H1 (cell line): Measurements from ENCODE around the gene CNDP2. TPM values are rescaled to one million over a fixed set of nuclear protein-coding genes. Genes with fewer than 3 reads are reported as not detected.

Experiments
- CTCF ChIA-PET: fragments of 300-600 bp; sonication (Branson Sonifier 250); formaldehyde crosslinking; loops from one replicate; lab custom pipeline; 2021; ENCODE audit not compliant: partially characterized antibody; lab: Charles Lee
- POLR2A ChIA-PET: fragments of 300-600 bp; sonication (Branson Sonifier 250); formaldehyde crosslinking; loops from one replicate; lab custom pipeline; 2021; ENCODE audit warnings: inconsistent platforms; ENCODE audit not compliant: partially characterized antibody; lab: Charles Lee
- DNase-seq, 2 experiments: peaks; one replicate each; pipeline versions ENCODE4 v3.0.0 to v3.0.0-alpha.2; 2010 to 2022; ENCODE audit warnings: low spot score in 2 of 2, low read depth in 1 of 2, mixed read lengths in 1 of 2
- FAIRE-seq: peaks from 2 replicates; lab custom pipeline; 2011; peaks lifted over from hg19 to GRCh38; lab: Jason Lieb, UNC
- H2AFZ ChIP-seq: 2 replicates; pipeline ENCODE4 v1.8.1; 2012; ENCODE audit warnings: low read length, inconsistent platforms
- H2AK5ac ChIP-seq: 2 replicates; pipeline ENCODE4 v1.6.1; 2013; ENCODE audit warnings: low read depth, low read length
- H2BK120ac ChIP-seq: replicated peaks from 2 replicates; pipeline ENCODE3; 2013; ENCODE audit warnings: low read depth, low read length, inconsistent platforms
- H2BK12ac ChIP-seq: 2 replicates; pipeline ENCODE4 v1.6.1; 2013; ENCODE audit warnings: low read depth, low read length
- H2BK15ac ChIP-seq: 2 replicates; pipeline ENCODE4 v1.6.1; 2013; ENCODE audit warnings: low read length
- H2BK20ac ChIP-seq: 2 replicates; pipeline ENCODE4 v1.6.1; 2013; ENCODE audit warnings: low read length
- H2BK5ac ChIP-seq: 2 replicates; pipeline ENCODE4 v1.6.1; 2013; ENCODE audit warnings: low read depth, low read length
- H3K14ac ChIP-seq: 2 replicates; pipeline ENCODE4 v1.6.1; 2013; ENCODE audit warnings: inconsistent platforms; ENCODE audit not compliant: insufficient read length
- H3K18ac ChIP-seq: 2 replicates; pipeline ENCODE4 v1.6.1; 2013; ENCODE audit warnings: low read length; ENCODE audit errors: extremely low read depth
- H3K23ac ChIP-seq: 2 replicates; pipeline ENCODE4 v1.6.1; 2013; ENCODE audit warnings: inconsistent platforms; ENCODE audit not compliant: insufficient read length
- H3K23me2 ChIP-seq: 2 replicates; pipeline ENCODE4 v1.6.1; 2013; ENCODE audit warnings: low read depth, low read length
- H3K27ac ChIP-seq: 2 replicates; pipeline ENCODE4 v1.6.1; 2011; ENCODE audit warnings: low read depth, low read length, inconsistent platforms
- H3K27me3 ChIP-seq, 4 experiments: replicated peaks in 1 of 4; 1 replicate in 1 of 4; 2 replicates in 3 of 4; pipeline versions ENCODE4 v1.6.1 to v1.8.1; 2011 to 2013; ENCODE audit warnings: low read length in 3 of 4, mild to moderate bottlenecking in 3 of 4, inconsistent platforms in 2 of 4, mixed read lengths in 2 of 4, moderate library complexity in 1 of 4; ENCODE audit not compliant: control insufficient read depth in 3 of 4, insufficient read depth in 3 of 4; ENCODE audit errors: extremely low read depth in 1 of 4
- H3K36me3 ChIP-seq, 4 experiments: 2 replicates each; pipeline versions ENCODE4 v1.6.1 to v1.8.1; 2011 to 2013; ENCODE audit warnings: mild to moderate bottlenecking in 4 of 4, low read length in 3 of 4, moderate library complexity in 2 of 4, control low read depth in 1 of 4, inconsistent platforms in 1 of 4; ENCODE audit not compliant: insufficient read depth in 4 of 4, control insufficient read depth in 2 of 4
- H3K4ac ChIP-seq: replicated peaks from 2 replicates; pipeline ENCODE3; 2013; ENCODE audit warnings: low read length, low read depth, mixed read lengths, inconsistent platforms; ENCODE audit not compliant: insufficient read length
- H3K4me1 ChIP-seq, 4 experiments: replicated peaks in 1 of 4; 1 replicate in 1 of 4; 2 replicates in 3 of 4; pipeline versions ENCODE4 v1.6.1 to v1.8.1; 2011 to 2013; ENCODE audit warnings: low read length in 3 of 4, inconsistent platforms in 2 of 4, mixed read lengths in 1 of 4; ENCODE audit not compliant: insufficient read depth in 4 of 4, control insufficient read depth in 3 of 4
- H3K4me2 ChIP-seq, 2 experiments: 2 replicates each; pipeline versions ENCODE4 v1.6.1 to v1.8.1; 2011 to 2013; ENCODE audit warnings: low read depth in 2 of 2, low read length in 2 of 2, control low read depth in 1 of 2, inconsistent platforms in 1 of 2, mild to moderate bottlenecking in 1 of 2; ENCODE audit not compliant: insufficient read depth in 1 of 2
- H3K4me3 ChIP-seq, 4 experiments: fragments of 200-600, 300-600 bp in 1 of 4; sonication (generic), shearing (Covaris generic), sonication (Bioruptor Twin) in 1 of 4; 2 replicates each; pipeline versions ENCODE4 v1.5.1 to v1.8.1; 2011 to 2016; ENCODE audit warnings: low read length in 4 of 4, low read depth in 3 of 4, control low read depth in 2 of 4, inconsistent platforms in 2 of 4, mild to moderate bottlenecking in 2 of 4, mixed read lengths in 1 of 4, moderate library complexity in 1 of 4; ENCODE audit not compliant: insufficient read depth in 2 of 4; ENCODE audit errors: extremely low read depth in 1 of 4
- H3K56ac ChIP-seq: replicated peaks from 2 replicates; pipeline ENCODE3; 2013; ENCODE audit warnings: low read depth, mild to moderate bottlenecking, mixed read lengths, low read length, inconsistent platforms; ENCODE audit not compliant: insufficient read length
- H3K79me1 ChIP-seq: 2 replicates; pipeline ENCODE4 v1.6.1; 2013; ENCODE audit warnings: low read depth, low read length, control low read depth
- H3K79me2 ChIP-seq, 2 experiments: 2 replicates each; pipeline versions ENCODE4 v1.6.1 to v1.8.1; 2012 to 2013; ENCODE audit warnings: low read length in 2 of 2, mild to moderate bottlenecking in 2 of 2, inconsistent platforms in 1 of 2; ENCODE audit not compliant: insufficient read depth in 2 of 2, control insufficient read depth in 1 of 2
- H3K9ac ChIP-seq, 4 experiments: replicated peaks in 1 of 4; 1 replicate in 1 of 4; 2 replicates in 3 of 4; pipeline versions ENCODE4 v1.6.1 to v1.8.1; 2011 to 2013; ENCODE audit warnings: low read depth in 3 of 4, low read length in 3 of 4, control low read depth in 2 of 4, mild to moderate bottlenecking in 2 of 4, moderate library complexity in 2 of 4, inconsistent platforms in 1 of 4; ENCODE audit errors: extremely low read depth in 1 of 4
- H3K9me3 ChIP-seq, 2 experiments: 2 replicates each; pipeline versions ENCODE4 v1.6.1 to v1.8.1; 2012 to 2013; ENCODE audit warnings: mild to moderate bottlenecking in 2 of 2, moderate library complexity in 2 of 2, control low read depth in 1 of 2, inconsistent platforms in 1 of 2, low read depth in 1 of 2, low read length in 1 of 2, mixed read lengths in 1 of 2; ENCODE audit not compliant: insufficient read depth in 2 of 2
- H4K20me1 ChIP-seq, 2 experiments: replicated peaks in 1 of 2; 2 replicates each; pipeline versions ENCODE3 to v1.8.1; 2011 to 2013; ENCODE audit warnings: inconsistent platforms in 2 of 2, low read length in 2 of 2, mild to moderate bottlenecking in 1 of 2; ENCODE audit not compliant: insufficient read depth in 2 of 2, control insufficient read depth in 1 of 2
- H4K5ac ChIP-seq: 2 replicates; pipeline ENCODE4 v1.6.1; 2013; ENCODE audit warnings: low read length, low read depth, mixed read lengths, inconsistent platforms; ENCODE audit not compliant: insufficient read length
- H4K8ac ChIP-seq: 2 replicates; pipeline ENCODE4 v1.8.0; 2013; ENCODE audit warnings: mild to moderate bottlenecking, moderate library complexity, low read length, inconsistent platforms; ENCODE audit not compliant: insufficient read depth; ENCODE audit errors: extremely low read depth
- H4K91ac ChIP-seq: replicated peaks from 2 replicates; pipeline ENCODE3; 2013; ENCODE audit warnings: low read length, mixed read lengths, inconsistent platforms; ENCODE audit not compliant: insufficient read length
- RBBP5 ChIP-seq: IDR thresholded peaks from 2 replicates; pipeline ENCODE4 v1.7.1; 2012; ENCODE audit warnings: low read depth, mild to moderate bottlenecking, inconsistent platforms, low read length, moderate library complexity, borderline replicate concordance
- TAF1 ChIP-seq: IDR thresholded peaks from 2 replicates; pipeline ENCODE4 v1.6.1; 2011; ENCODE audit warnings: mild to moderate bottlenecking, low read depth, low read length
- USF2 ChIP-seq: IDR thresholded peaks from 2 replicates; pipeline ENCODE4 v1.6.1; 2011; ENCODE audit warnings: low read length, improper control_type of control experiment
- WGBS, 2 experiments: shearing (Covaris generic) in 1 of 2; methylation state at CpG; one replicate each; pipeline versions ENCODE4 v1.1.6 to v1.1.7; 2013 to 2015; ENCODE audit warnings: low lambda C conversion rate in 2 of 2, mixed read lengths in 2 of 2, inconsistent platforms in 1 of 2, low coverage in 1 of 2, missing lambda C conversion rate in 1 of 2; ENCODE audit not compliant: insufficient replicate concordance in 2 of 2, insufficient coverage in 1 of 2, insufficient read length in 1 of 2; ENCODE audit errors: extremely low coverage in 1 of 2, missing lambda C conversion rate in 1 of 2; 5-methylcytosine and 5-hydroxymethylcytosine counted together
- polyA plus RNA-seq, 7 experiments: library from polyadenylated mRNA; depleted of rRNA in 3 of 7; stranded (reverse) in 5 of 7; unstranded in 2 of 7; fragments of >200 nt in 5 of 7; fragments of 200-250 nt in 2 of 7; gene quantifications; 1 replicate in 5 of 7; 2 replicates in 1 of 7; 4 replicates in 1 of 7; pipeline versions ENCODE4 v1.2.1 to v1.2.3, GENCODE V29; 2011 to 2013; ENCODE audit warnings: missing spikeins in 2 of 7, mixed read lengths in 2 of 7
- total RNA-seq: library from RNA; stranded (reverse); fragmentation: NEBNext Ultra II Directional; extraction: Animal tissue kit (Norgen Biotek cat#: 25700); gene quantifications from 2 replicates; pipeline ENCODE4 v1.2.1, GENCODE V29; 2021

Gene CNDP2
- total and polyA plus RNA-seq, 2 of the 8 experiments (the other 6 are each of a cell fraction or from before 2014, with no cell fraction given): 71.8 to 243 TPM

- WGBS, 2 experiments: 85% methylated on average over 7 of the region's 7 CpGs; no CpG with 5 or more reads in 1 of the 2 experiments
- H2AFZ ChIP-seq: peak overlapping the region; percentile 44; the same call in 1 of the 2 replicates
- no peak overlapping the region for H2BK20ac ChIP-seq
- no peak overlapping the region for H2BK5ac ChIP-seq
- no peak overlapping the region for H3K9ac ChIP-seq
- no peak overlapping the region for H3K56ac ChIP-seq
- no peaks in the 10 kb centered on the region for H4K20me1 ChIP-seq
- FAIRE-seq (no peak), DNase-seq (no peak)
- H3K4me1 ChIP-seq: no peaks in the 10 kb centered on the region; a peak in 1 of 7 replicates
- no peak overlapping the region for H2AK5ac ChIP-seq
- no peaks in the 10 kb centered on the region for H3K79me2 ChIP-seq
- peaks cover 0 to 1% (median 0%) of the 10 kb centered on the region in 4 experiments; a peak in 1 of 7 replicates for H3K27me3 ChIP-seq
- no peak overlapping the region for H2BK15ac ChIP-seq
- no peaks in the 10 kb centered on the region for H3K9me3 ChIP-seq
- H3K36me3 ChIP-seq: no peaks in the 10 kb centered on the region
- H3K79me1 ChIP-seq: no peaks in the 10 kb centered on the region
- no peak overlapping the region for H4K8ac ChIP-seq
- no peak overlapping the region for H3K18ac ChIP-seq
- H3K23ac ChIP-seq: no peak overlapping the region
- CTCF ChIA-PET: no interaction called here
- no peak overlapping the region for H2BK120ac ChIP-seq
- H4K91ac ChIP-seq: no peak overlapping the region
- no peak overlapping the region for H3K4ac ChIP-seq
- TF ChIP-seq USF2: no peak
- TF ChIP-seq TAF1: no peak
- TF ChIP-seq RBBP5: no peak
- no peak overlapping the region for H4K5ac ChIP-seq
- no peak overlapping the region for H3K14ac ChIP-seq
- H3K4me3 ChIP-seq: no peak overlapping the region
- no peak overlapping the region for H3K4me2 ChIP-seq
- no peak overlapping the region for H3K27ac ChIP-seq
- no peaks in the 10 kb centered on the region for H3K23me2 ChIP-seq
- no peak overlapping the region for H2BK12ac ChIP-seq
- POLR2A ChIA-PET: no interaction called here
These were observed 16.0 kb upstream of the CNDP2 start for GRCh38 chr18:74480149-74480651.
